IMR-90 (cell line): ENCODE measurements around the gene FADS6. TPM values are rescaled to one million over a fixed set of nuclear protein-coding genes. Genes with fewer than 3 reads are reported as not detected.

ENCODE experiments used
- ATAC-seq: fragments of 200-7000 bp; cut with Tn5 transposase; 2 replicates; pipeline ENCODE4 v1.9.1; 2020; ENCODE audit warnings: low read depth, mild to moderate bottlenecking, moderate library complexity
- BruUV-seq: library from RNA; stranded (reverse); fragments of 400-500 nt; replicated peaks from 2 replicates; lab custom pipeline; 2021; lab: Mats Ljungman, UMichigan
- CTCF ChIA-PET: fragments of 300-600 bp; formaldehyde crosslinking; extraction: SDS; loops from one replicate; lab custom pipeline; 2021; ENCODE audit warnings: antibody characterized with exemption; lab: Yijun Ruan, JAX
- POLR2A ChIA-PET: fragments of 300-600 bp; sonication (Branson Sonifier 250); formaldehyde crosslinking; loops from one replicate; lab custom pipeline; 2022; ENCODE audit warnings: antibody characterized with exemption; ENCODE audit not compliant: unreplicated experiment; lab: Charles Lee
- DNase-seq: peaks from one replicate; pipeline ENCODE4 v3.0.0; 2013
- H2AFZ ChIP-seq: replicated peaks from 2 replicates; pipeline ENCODE3; 2013; ENCODE audit warnings: low read length, mild to moderate bottlenecking; ENCODE audit not compliant: poor library complexity
- H2AK5ac ChIP-seq: 2 replicates; pipeline ENCODE4 v1.6.1; 2013; ENCODE audit warnings: low read depth, low read length, inconsistent platforms
- H2AK9ac ChIP-seq: replicated peaks from 2 replicates; pipeline ENCODE3; 2013; ENCODE audit warnings: mild to moderate bottlenecking, low read depth, low read length, moderate library complexity; ENCODE audit not compliant: poor library complexity
- H2BK120ac ChIP-seq: 2 replicates; pipeline ENCODE4 v1.6.1; 2013; ENCODE audit warnings: low read depth, low read length, inconsistent platforms
- H2BK15ac ChIP-seq: 3 replicates; pipeline ENCODE4 v1.6.1; 2013; ENCODE audit warnings: low read depth, low read length, inconsistent platforms
- H2BK20ac ChIP-seq: 2 replicates; pipeline ENCODE4 v1.6.1; 2013; ENCODE audit warnings: low read depth, mild to moderate bottlenecking, inconsistent platforms, low read length, moderate library complexity
- H2BK5ac ChIP-seq: 2 replicates; pipeline ENCODE4 v1.6.1; 2013; ENCODE audit warnings: mild to moderate bottlenecking, low read depth, low read length, inconsistent platforms; ENCODE audit not compliant: poor library complexity, severe bottlenecking
- H3K14ac ChIP-seq: replicated peaks from 2 replicates; pipeline ENCODE4 v1.6.1; 2013; ENCODE audit warnings: low read depth, low read length, inconsistent platforms
- H3K18ac ChIP-seq: 2 replicates; pipeline ENCODE4 v1.6.1; 2013; ENCODE audit warnings: low read depth, low read length, control low read depth
- H3K23ac ChIP-seq: 2 replicates; pipeline ENCODE4 v1.6.1; 2013; ENCODE audit warnings: low read depth, low read length, inconsistent platforms
- H3K27ac ChIP-seq: 2 replicates; pipeline ENCODE4 v1.5.1; 2013; ENCODE audit warnings: mild to moderate bottlenecking, control low read depth, low read length; ENCODE audit not compliant: insufficient read depth
- H3K27me3 ChIP-seq: 2 replicates; pipeline ENCODE4 v1.6.1; 2013; ENCODE audit warnings: low read length; ENCODE audit not compliant: control insufficient read depth, insufficient read depth
- H3K36me3 ChIP-seq: 2 replicates; pipeline ENCODE4 v1.6.1; 2013; ENCODE audit warnings: low read length, mixed read lengths; ENCODE audit not compliant: control insufficient read depth, insufficient read depth
- H3K4ac ChIP-seq: 2 replicates; pipeline ENCODE4 v1.6.1; 2013; ENCODE audit warnings: low read depth, low read length, inconsistent platforms
- H3K4me1 ChIP-seq: 2 replicates; pipeline ENCODE4 v1.6.1; 2013; ENCODE audit warnings: low read length, mixed read lengths; ENCODE audit not compliant: control insufficient read depth, insufficient read depth
- H3K4me2 ChIP-seq: 2 replicates; pipeline ENCODE4 v1.6.1; 2013; ENCODE audit warnings: low read depth, mild to moderate bottlenecking, control low read depth, low read length, moderate library complexity
- H3K4me3 ChIP-seq: 2 replicates; pipeline ENCODE4 v1.5.1; 2013; ENCODE audit warnings: low read depth, mild to moderate bottlenecking, control low read depth, low read length, moderate library complexity; ENCODE audit not compliant: insufficient read depth
- H3K56ac ChIP-seq: 2 replicates; pipeline ENCODE4 v1.6.1; 2013; ENCODE audit warnings: low read length, inconsistent platforms; ENCODE audit not compliant: insufficient read depth; ENCODE audit errors: extremely low read depth
- H3K79me1 ChIP-seq, 2 experiments: 2 replicates each; pipeline ENCODE4 v1.6.1; 2013; ENCODE audit warnings: low read length in 2 of 2, inconsistent platforms in 1 of 2, low read depth in 1 of 2
- H3K9ac ChIP-seq: 2 replicates; pipeline ENCODE4 v1.6.1; 2013; ENCODE audit warnings: low read depth, low read length, control low read depth
- H3K9me1 ChIP-seq: 2 replicates; pipeline ENCODE4 v1.6.1; 2013; ENCODE audit warnings: low read length, inconsistent platforms; ENCODE audit not compliant: insufficient read depth
- H3K9me3 ChIP-seq: 2 replicates; pipeline ENCODE4 v1.6.1; 2013; ENCODE audit warnings: low read length; ENCODE audit not compliant: control insufficient read depth, insufficient read depth
- H4K20me1 ChIP-seq: 2 replicates; pipeline ENCODE4 v1.6.1; 2013; ENCODE audit warnings: low read length, inconsistent platforms; ENCODE audit not compliant: insufficient read depth
- H4K5ac ChIP-seq: 2 replicates; pipeline ENCODE4 v1.6.1; 2013; ENCODE audit warnings: mild to moderate bottlenecking, low read depth, low read length, control low read depth
- H4K8ac ChIP-seq, 2 experiments: 2 replicates each; pipeline ENCODE4 v1.6.1; 2013; ENCODE audit warnings: low read depth in 2 of 2, low read length in 2 of 2, control low read depth in 1 of 2, inconsistent platforms in 1 of 2
- H4K91ac ChIP-seq: 2 replicates; pipeline ENCODE4 v1.6.1; 2013; ENCODE audit warnings: low read depth, low read length, inconsistent platforms; ENCODE audit not compliant: insufficient read depth
- BHLHE40 ChIP-seq: fragments of 150-350 bp; IDR thresholded peaks from 2 replicates; pipeline ENCODE4 v1.6.1; 2016; ENCODE audit warnings: mild to moderate bottlenecking, low read depth, low read length
- CEBPB ChIP-seq: IDR thresholded peaks from 2 replicates; pipeline ENCODE4 v1.6.1; 2012; ENCODE audit warnings: low read depth, low read length, improper control_type of control experiment
- CHD1 ChIP-seq: IDR thresholded peaks from 2 replicates; pipeline ENCODE4 v1.6.1; 2012; ENCODE audit warnings: low read depth, low read length, improper control_type of control experiment
- FOS ChIP-seq: fragments of 150-350 bp; IDR thresholded peaks from 2 replicates; pipeline ENCODE4 v1.6.1; 2016; ENCODE audit warnings: low read depth, low read length
- MAFK ChIP-seq: IDR thresholded peaks from 2 replicates; pipeline ENCODE4 v1.6.1; 2012; ENCODE audit warnings: low read depth, low read length, improper control_type of control experiment
- MAZ ChIP-seq: IDR thresholded peaks from 2 replicates; pipeline ENCODE4 v1.6.1; 2012; ENCODE audit warnings: low read depth, mild to moderate bottlenecking, low read length, improper control_type of control experiment, moderate library complexity, borderline replicate concordance
- MXI1 ChIP-seq: IDR thresholded peaks from 2 replicates; pipeline ENCODE4 v1.6.1; 2012; ENCODE audit warnings: low read depth, mild to moderate bottlenecking, low read length, moderate library complexity, borderline replicate concordance
- NFE2L2 ChIP-seq: fragments of 150-350 bp; IDR thresholded peaks from 2 replicates; pipeline ENCODE4 v1.6.1; 2016; ENCODE audit warnings: low read depth, mild to moderate bottlenecking, low read length
- POLR2A ChIP-seq: IDR thresholded peaks from 2 replicates; pipeline ENCODE4 v1.6.1; 2012; ENCODE audit warnings: mild to moderate bottlenecking, low read depth, low read length
- RAD21 ChIP-seq: IDR thresholded peaks from 2 replicates; pipeline ENCODE4 v1.6.1; 2012; ENCODE audit warnings: low read length, improper control_type of control experiment
- RCOR1 ChIP-seq: IDR thresholded peaks from 2 replicates; pipeline ENCODE4 v1.6.1; 2012; ENCODE audit warnings: mild to moderate bottlenecking, low read length, improper control_type of control experiment; ENCODE audit not compliant: insufficient replicate concordance
- RFX5 ChIP-seq: IDR thresholded peaks from 2 replicates; pipeline ENCODE4 v1.8.0; 2012; ENCODE audit warnings: low read depth, mild to moderate bottlenecking, low read length, moderate library complexity
- SMC3 ChIP-seq: fragments of 150-350 bp; IDR thresholded peaks from 2 replicates; pipeline ENCODE4 v1.6.1; 2016; ENCODE audit warnings: low read depth, mild to moderate bottlenecking, antibody characterized with exemption, low read length, moderate library complexity
- WGBS, 2 experiments: methylation state at CpG; one replicate each; pipeline versions ENCODE4 v1.1.5 to v1.1.7; 2013; ENCODE audit warnings: missing lambda C conversion rate in 2 of 2; ENCODE audit not compliant: insufficient read length in 1 of 2; ENCODE audit errors: extremely low coverage in 2 of 2; 5-methylcytosine and 5-hydroxymethylcytosine counted together
- dilution Hi-C: fragments of 300-500 bp; cut with HindIII; formaldehyde crosslinking; loops from one replicate; pipeline ENCODE4 v1.14.3; 2018; ENCODE audit warnings: low sequenced_read_pairs; ENCODE audit not compliant: unreplicated experiment
- in situ Hi-C: fragments of 300-500 bp; cut with MboI; formaldehyde crosslinking; loops from 3 replicates; pipeline ENCODE4 v1.14.3; 2019; ENCODE audit warnings: low sequenced_read_pairs, inconsistent platforms, mixed read lengths
- intact Hi-C: fragments of 100-400 bp; cut with micrococcal nuclease; formaldehyde crosslinking; loops from 2 replicates; pipeline ENCODE4 v1.10.0; 2022
- polyA plus RNA-seq, 3 experiments: library from polyadenylated mRNA; depleted of rRNA; stranded (reverse); fragments of >200 nt; gene quantifications; 2 replicates each; pipeline ENCODE4 v1.2.3, GENCODE V29; 2012; ENCODE audit warnings: low replicate concordance in 1 of 3
- total RNA-seq: library from RNA; depleted of rRNA; stranded (reverse); fragments of >200 nt; gene quantifications from 2 replicates; pipeline ENCODE4 v1.2.3, GENCODE V29; 2012
- TF ChIP-seq, protein P1 (sequence below): fragments of 150-350 bp; IDR thresholded peaks from 2 replicates; pipeline ENCODE4 v1.6.1; 2016; ENCODE audit warnings: low read depth, mild to moderate bottlenecking, low read length, moderate library complexity, borderline replicate concordance
- TF ChIP-seq, protein P2 (sequence below): conservative IDR thresholded peaks from 2 replicates; pipeline ENCODE4 v1.5.1; 2012; ENCODE audit warnings: mild to moderate bottlenecking, low read depth, low read length, improper control_type of control experiment
- TF ChIP-seq, protein P3 (sequence below): fragments of 150-350 bp; IDR thresholded peaks from 2 replicates; pipeline ENCODE4 v1.6.1; 2017; ENCODE audit warnings: mild to moderate bottlenecking, antibody characterized with exemption, low read length, low read depth

Gene FADS6
- total and polyA plus RNA-seq, 2 of the 4 experiments (the other 2 are of a cell fraction): not detected

DNA sequence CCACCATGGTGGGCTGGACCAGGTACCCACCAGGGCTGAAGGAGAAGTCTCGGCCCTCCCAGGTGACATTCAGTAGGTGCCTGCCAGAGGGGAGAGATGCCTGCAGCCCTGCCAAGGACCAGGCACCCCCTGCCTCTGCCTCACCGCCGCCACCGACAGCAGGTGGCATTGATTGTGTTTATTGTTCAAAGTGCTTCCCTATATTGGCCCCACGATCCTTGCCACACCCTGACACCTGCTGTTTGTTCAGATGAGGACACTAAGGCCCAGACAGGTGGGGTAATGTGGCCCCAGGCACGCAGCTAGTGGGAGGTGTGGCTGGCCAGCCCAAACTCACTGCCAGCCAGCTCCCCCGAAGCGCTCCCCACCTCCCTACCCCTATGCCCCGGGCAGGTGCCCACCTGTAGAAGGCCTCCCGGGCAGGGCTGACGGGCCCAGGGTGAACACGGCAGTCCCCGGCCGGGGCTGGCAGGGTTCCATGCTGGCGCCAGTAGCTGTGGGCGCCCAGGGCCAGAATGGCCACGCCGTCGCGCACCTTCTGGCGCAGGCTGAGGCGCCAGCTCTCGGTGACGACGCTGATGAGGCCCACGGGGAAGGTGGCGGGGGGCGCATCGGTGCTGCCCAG lies 41.7 kb downstream of the FADS6 start:
- WGBS, 2 experiments: 48% methylated on average over 16 of the region's 29 CpGs; no CpG with 5 or more reads in 1 of the 2 experiments
- H3K14ac ChIP-seq: no peak overlapping the region
- no peaks in the 10 kb centered on the region for H3K79me1 ChIP-seq
- TF ChIP-seq POLR2A: no peak
- TF ChIP-seq BHLHE40: no peak
- TF ChIP-seq, protein P1, sequence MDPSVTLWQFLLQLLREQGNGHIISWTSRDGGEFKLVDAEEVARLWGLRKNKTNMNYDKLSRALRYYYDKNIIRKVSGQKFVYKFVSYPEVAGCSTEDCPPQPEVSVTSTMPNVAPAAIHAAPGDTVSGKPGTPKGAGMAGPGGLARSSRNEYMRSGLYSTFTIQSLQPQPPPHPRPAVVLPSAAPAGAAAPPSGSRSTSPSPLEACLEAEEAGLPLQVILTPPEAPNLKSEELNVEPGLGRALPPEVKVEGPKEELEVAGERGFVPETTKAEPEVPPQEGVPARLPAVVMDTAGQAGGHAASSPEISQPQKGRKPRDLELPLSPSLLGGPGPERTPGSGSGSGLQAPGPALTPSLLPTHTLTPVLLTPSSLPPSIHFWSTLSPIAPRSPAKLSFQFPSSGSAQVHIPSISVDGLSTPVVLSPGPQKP: no peak
- no peak for TF ChIP-seq FOS
- TF ChIP-seq MXI1: no peak
- TF ChIP-seq, protein P2, sequence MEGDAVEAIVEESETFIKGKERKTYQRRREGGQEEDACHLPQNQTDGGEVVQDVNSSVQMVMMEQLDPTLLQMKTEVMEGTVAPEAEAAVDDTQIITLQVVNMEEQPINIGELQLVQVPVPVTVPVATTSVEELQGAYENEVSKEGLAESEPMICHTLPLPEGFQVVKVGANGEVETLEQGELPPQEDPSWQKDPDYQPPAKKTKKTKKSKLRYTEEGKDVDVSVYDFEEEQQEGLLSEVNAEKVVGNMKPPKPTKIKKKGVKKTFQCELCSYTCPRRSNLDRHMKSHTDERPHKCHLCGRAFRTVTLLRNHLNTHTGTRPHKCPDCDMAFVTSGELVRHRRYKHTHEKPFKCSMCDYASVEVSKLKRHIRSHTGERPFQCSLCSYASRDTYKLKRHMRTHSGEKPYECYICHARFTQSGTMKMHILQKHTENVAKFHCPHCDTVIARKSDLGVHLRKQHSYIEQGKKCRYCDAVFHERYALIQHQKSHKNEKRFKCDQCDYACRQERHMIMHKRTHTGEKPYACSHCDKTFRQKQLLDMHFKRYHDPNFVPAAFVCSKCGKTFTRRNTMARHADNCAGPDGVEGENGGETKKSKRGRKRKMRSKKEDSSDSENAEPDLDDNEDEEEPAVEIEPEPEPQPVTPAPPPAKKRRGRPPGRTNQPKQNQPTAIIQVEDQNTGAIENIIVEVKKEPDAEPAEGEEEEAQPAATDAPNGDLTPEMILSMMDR: no peak
- TF ChIP-seq MAFK: no peak
- no peak for TF ChIP-seq NFE2L2
- TF ChIP-seq RCOR1: no peak
- no peak for TF ChIP-seq RFX5
- TF ChIP-seq SMC3: no peak
- TF ChIP-seq RAD21: no peak
- TF ChIP-seq CHD1: no peak
- no peak for TF ChIP-seq MAZ
- no peak for TF ChIP-seq CEBPB
- TF ChIP-seq, protein P3, sequence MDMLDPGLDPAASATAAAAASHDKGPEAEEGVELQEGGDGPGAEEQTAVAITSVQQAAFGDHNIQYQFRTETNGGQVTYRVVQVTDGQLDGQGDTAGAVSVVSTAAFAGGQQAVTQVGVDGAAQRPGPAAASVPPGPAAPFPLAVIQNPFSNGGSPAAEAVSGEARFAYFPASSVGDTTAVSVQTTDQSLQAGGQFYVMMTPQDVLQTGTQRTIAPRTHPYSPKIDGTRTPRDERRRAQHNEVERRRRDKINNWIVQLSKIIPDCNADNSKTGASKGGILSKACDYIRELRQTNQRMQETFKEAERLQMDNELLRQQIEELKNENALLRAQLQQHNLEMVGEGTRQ: no peak
- no peak overlapping the region for H3K9ac ChIP-seq
- H3K4ac ChIP-seq: no peak overlapping the region
- no peaks in the 10 kb centered on the region for H3K9me1 ChIP-seq
- H4K8ac ChIP-seq: no peak overlapping the region
- no peaks in the 10 kb centered on the region for H3K4me1 ChIP-seq
- ChIA-PET POLR2A (no interaction called here), CTCF (no interaction called here)
- H3K18ac ChIP-seq: no peak overlapping the region
- H3K9me3 ChIP-seq: peaks cover 2% of the 10 kb centered on the region; the same call in 1 of the 2 replicates
- no peak overlapping the region for H2AK9ac ChIP-seq
- H4K91ac ChIP-seq: no peak overlapping the region
- H4K5ac ChIP-seq: no peak overlapping the region
- H3K4me3 ChIP-seq: no peak overlapping the region
- ATAC-seq (no peak), DNase-seq (no peak)
- no peak overlapping the region for H2BK120ac ChIP-seq
- H2AK5ac ChIP-seq: no peak overlapping the region
- H2BK15ac ChIP-seq: no peak overlapping the region
- in situ Hi-C loops: loop anchor here (25.0 kb wide), 1 partner anchor 639 kb away; the partner anchor contains the start of genes RPL38 and TTYH2
- H2BK5ac ChIP-seq: no peak overlapping the region
- no peaks in the 10 kb centered on the region; the same call in 1 of the 2 replicates for H4K20me1 ChIP-seq
- intact Hi-C loops: no loop called here
- no peaks in the 10 kb centered on the region for H3K36me3 ChIP-seq
- H3K4me2 ChIP-seq: no peak overlapping the region
- no peak overlapping the region for H3K23ac ChIP-seq
- no peak overlapping the region for H2BK20ac ChIP-seq
- peaks cover 55% of the 10 kb centered on the region for H3K27me3 ChIP-seq
- no TSS peak for BruUV-seq
- no peak overlapping the region for H3K27ac ChIP-seq
- dilution Hi-C loops: no loop called here
- no peak overlapping the region for H3K56ac ChIP-seq
- H2AFZ ChIP-seq: peak overlapping the region; percentile 63
